ENCODE measurements around the gene RAB8A.

DNA sequence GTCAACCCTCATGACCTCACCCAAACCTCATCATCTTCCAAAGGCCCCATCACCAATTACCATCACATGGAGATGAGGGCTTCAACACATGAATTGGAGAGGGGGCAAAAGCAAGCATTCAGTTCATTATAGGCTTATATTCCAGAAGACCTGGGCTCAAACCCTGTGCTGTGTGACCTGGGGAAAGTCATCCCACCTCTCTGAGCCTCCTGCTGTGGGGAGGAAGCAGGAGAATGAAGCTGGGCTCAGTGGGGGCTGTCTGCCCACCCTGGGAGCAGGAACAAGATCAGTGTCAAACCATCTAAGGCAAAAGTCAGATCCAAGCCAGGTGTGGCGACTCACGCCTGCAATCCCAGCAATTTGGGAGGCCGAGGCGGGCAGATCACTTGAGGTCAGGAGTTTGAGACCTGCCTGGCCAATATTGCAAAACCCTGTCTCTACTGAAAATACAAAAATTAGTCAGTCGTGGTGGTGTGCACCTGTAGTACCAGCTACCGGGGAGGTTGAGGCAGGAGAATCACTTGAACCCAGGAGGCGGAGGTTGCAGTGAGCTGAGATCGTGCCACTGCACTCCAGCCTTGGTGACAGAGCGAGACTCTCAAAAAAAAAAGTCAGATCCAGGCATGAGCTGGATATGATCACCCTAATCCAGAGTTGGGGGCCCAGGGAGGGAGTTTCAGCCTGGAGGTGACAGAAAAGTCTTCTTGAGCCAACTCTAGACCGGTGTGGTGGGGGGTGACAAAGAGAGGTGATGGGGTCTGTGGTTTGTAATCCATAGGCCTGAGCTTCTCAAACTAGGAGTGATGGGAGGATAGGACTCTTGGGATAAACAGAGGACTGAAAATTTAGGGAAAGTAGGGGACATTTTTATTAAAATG lies 37.0 kb upstream of the RAB8A start:
- no peak for TF ChIP-seq GABPA (IDR thresholded peaks at IDR 0.05; ENCODE audit: borderline replicate concordance, insufficient read depth, low read length)
- no peak for TF ChIP-seq CREB1 (IDR thresholded peaks at IDR 0.05)
- TF ChIP-seq CTCF (IDR thresholded peaks at IDR 0.05; ENCODE audit: control extremely low read depth in 1 of 3, insufficient read depth in 1 of 3, low read depth in 1 of 3, low read length in 3 of 3), result no peak
- no peak for TF ChIP-seq SP1 (IDR thresholded peaks at IDR 0.05; ENCODE audit: low read depth, low read length)

All from H1 (cell line).